ENCODE measurements around the gene PRSS12.

DNA sequence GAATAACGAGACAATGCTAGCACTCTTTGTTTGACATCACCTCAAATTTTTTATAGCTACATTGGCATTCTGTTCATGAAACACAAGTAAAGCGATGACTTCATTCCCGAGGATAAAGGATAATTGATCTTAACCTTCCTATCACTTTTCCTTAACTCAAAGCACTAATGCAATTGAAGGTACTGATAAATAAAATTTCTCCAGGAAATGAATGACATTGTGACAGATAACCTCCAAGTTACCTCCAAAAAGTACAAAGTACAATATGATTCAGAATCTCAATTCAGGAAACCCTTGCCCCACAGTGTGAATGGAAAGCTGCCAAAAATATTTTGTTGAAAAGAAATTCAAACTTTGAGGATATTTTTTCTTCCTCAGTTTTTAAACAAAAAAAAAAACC lies 1.8 kb downstream of the PRSS12 start:
- TF ChIP-seq, protein P1, sequence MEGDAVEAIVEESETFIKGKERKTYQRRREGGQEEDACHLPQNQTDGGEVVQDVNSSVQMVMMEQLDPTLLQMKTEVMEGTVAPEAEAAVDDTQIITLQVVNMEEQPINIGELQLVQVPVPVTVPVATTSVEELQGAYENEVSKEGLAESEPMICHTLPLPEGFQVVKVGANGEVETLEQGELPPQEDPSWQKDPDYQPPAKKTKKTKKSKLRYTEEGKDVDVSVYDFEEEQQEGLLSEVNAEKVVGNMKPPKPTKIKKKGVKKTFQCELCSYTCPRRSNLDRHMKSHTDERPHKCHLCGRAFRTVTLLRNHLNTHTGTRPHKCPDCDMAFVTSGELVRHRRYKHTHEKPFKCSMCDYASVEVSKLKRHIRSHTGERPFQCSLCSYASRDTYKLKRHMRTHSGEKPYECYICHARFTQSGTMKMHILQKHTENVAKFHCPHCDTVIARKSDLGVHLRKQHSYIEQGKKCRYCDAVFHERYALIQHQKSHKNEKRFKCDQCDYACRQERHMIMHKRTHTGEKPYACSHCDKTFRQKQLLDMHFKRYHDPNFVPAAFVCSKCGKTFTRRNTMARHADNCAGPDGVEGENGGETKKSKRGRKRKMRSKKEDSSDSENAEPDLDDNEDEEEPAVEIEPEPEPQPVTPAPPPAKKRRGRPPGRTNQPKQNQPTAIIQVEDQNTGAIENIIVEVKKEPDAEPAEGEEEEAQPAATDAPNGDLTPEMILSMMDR (IDR thresholded peaks at IDR 0.05; ENCODE audit: poor library complexity): no peak
- TF ChIP-seq EZH2phosphoT487 (IDR thresholded peaks at IDR 0.05; ENCODE audit: low read depth, severe bottlenecking, unreplicated experiment): no peak
